ENCODE data around the gene EXOC4.

DNA sequence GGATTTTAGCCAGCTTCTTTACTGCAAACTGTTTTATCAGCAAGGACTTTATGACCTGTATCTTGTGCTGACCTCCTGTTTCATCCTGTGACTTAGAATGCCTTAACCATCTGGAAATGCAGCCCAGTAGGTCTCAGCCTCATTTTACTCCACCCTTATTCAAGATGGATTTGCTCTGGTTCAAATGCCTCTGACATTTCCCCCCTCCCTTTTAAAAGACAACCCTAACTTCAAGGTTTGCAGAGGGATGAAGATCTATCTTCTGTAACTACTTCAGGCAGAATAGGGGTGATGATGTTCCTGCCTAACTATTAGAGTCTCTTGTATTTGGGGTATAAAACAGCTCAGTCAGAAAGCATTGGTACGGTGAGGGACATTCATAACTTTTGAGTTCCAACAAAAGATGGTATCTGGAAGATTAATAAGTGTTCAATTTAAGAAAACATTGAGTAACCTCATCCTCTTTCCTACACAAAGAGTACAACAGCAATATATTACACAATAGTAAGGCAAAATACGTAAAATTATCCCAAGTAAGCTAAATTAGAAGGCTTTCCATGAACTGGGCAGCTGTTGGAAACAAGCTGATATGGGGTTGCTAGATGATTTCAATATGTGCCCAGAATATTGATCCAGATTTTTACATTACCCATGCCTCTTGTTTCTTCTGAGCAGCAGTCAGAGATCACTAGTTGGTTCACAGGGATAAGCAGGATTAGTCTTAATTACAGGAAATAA, 834.3 kb downstream of the EXOC4 start:
- no peak for TF ChIP-seq POLR2AphosphoS5 (IDR thresholded peaks at IDR 0.05; ENCODE audit: borderline replicate concordance, low read depth, low read length)
- no peak for TF ChIP-seq EZH2 (IDR thresholded peaks at IDR 0.05)
- TF ChIP-seq FOXP2 (optimal IDR thresholded peaks at IDR 0.05; ENCODE audit: control extremely low read depth, extremely low read length, insufficient read depth) = no peak

Data from SK-N-MC (cell line).